HG02840 (cell line): ENCODE data around the gene COL2A1.

ENCODE experiments used
- ATAC-seq: cut with Tn5 transposase; IDR thresholded peaks from one replicate; pipeline ENCODE4 v1.9.1; 2021; ENCODE audit warnings: mild to moderate bottlenecking, moderate library complexity, moderate number of reproducible peaks; ENCODE audit not compliant: unreplicated experiment, low FRiP score

Gene COL2A1

DNA sequence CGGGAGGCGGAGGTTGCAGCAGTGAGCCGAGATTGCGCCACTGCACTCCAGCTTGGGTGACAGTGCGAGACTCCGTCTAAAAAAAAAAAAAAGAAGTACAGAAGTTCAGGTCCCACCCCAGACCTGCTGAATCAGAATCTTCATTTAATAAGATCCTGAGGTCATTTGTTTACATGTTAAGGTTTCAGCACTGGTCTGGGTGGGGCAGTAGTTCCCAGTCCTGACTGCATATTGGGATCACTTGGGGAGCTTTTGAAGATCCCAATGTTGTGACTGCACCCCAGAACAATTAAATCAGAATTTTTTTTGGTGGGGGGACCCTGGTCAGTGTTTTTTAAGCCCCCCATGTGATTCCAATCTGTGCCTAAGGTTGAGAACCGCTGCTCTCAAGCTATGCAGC, 11.7 kb upstream of the COL2A1 start:
- ATAC-seq: no peak

- no peak for ATAC-seq
Observed at GRCh38 chr12:48015129-48015528, 10.9 kb upstream of the COL2A1 start.

GRCh38 chr12:48013287-48013686, 9.0 kb upstream of the COL2A1 start:
- ATAC-seq: no peak

DNA sequence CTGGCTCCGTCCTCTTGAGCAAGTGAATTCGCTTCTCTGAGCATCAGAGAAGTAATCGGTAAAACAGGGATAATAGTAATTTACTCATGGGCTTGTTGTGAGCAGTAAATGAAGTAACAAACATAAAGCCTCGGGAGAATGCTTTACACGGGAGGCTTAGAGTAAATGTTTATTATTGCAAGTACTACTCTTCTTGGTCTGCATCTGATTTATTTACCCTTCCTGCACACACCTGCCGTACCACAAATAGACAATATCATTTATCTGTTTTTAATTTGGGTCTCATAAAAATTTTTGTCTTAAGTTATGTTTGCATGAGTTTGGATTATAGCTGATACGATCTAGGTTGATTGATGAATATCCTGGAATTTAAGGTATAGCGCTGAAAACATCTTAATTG, 7.8 kb upstream of the COL2A1 start:
- no peak for ATAC-seq

DNA sequence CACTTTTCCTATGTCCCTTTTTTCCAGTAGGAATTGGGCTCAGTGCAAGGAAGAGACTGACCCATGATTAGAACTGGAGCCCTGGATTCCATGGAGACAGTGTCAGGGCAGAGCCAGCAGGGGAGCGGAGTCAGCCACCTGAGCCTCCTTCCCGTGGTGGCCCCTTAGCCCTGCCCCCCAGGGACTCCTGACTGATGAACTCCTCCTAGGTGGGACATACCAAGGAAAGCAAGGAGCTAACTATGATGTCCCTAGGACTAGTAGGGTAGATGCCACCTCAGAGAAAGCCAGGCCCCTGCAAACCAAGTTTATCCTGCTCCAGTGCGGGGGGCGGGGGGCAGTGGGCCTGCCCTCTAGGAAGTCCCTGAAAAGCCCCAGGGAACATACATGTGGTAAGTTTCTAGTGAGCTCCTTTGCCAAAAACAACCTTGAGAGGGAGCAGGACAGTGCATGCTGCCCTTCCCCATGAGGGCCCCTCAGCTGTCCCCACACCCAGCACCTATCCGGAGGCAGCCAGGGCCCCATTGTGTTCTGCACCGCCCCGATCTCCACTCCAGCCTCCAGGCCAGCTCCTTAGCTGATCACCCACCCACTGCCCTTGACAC, 6.2 kb upstream of the COL2A1 start:
- ATAC-seq: no peak

GRCh38 chr12:48009471-48009870, 5.2 kb upstream of the COL2A1 start:
- no peak for ATAC-seq

GRCh38 chr12:48008950-48009349, 4.7 kb upstream of the COL2A1 start:
- ATAC-seq: no peak

DNA sequence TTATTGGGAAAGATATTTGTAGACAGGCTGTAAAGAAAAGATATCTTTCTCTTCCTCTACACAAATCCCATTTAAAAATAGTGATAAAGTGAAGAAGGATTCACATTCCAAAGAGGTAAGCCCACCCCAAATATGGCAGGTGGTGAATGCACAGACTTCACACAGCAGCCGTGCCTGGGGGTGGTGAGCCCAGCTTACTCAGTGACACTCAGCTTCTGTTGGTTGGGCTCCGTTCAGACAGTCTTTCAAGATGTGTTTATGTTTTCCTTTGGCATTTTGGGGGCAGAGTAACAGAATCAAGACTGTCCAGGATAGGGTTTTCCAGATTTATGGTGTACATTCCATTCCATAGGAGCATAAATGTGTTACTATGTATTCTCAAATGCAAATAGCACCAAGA, 4.1 kb upstream of the COL2A1 start:
- no peak for ATAC-seq

DNA sequence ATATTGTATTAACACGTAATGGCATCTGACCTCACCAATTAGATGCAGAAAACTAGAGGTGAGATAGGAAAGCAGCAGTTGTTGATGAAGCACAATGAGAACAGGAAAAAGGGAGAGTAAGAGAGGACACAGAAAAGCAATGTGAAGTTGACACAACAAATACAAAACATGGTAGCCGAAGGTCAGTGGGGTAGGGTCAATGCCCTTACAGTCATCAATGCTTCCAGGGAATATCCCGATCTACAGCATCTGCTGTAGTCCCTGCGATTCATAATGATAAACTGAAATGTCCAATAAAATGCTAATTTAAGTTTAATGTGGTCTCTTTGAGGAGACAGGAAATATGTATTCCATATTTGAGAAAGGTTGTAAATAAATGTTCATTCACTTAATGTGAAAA, 2.9 kb upstream of the COL2A1 start:
- ATAC-seq: no peak

- ATAC-seq: no peak
Observed at GRCh38 chr12:48005750-48006021, 1.4 kb upstream of the COL2A1 start.

DNA sequence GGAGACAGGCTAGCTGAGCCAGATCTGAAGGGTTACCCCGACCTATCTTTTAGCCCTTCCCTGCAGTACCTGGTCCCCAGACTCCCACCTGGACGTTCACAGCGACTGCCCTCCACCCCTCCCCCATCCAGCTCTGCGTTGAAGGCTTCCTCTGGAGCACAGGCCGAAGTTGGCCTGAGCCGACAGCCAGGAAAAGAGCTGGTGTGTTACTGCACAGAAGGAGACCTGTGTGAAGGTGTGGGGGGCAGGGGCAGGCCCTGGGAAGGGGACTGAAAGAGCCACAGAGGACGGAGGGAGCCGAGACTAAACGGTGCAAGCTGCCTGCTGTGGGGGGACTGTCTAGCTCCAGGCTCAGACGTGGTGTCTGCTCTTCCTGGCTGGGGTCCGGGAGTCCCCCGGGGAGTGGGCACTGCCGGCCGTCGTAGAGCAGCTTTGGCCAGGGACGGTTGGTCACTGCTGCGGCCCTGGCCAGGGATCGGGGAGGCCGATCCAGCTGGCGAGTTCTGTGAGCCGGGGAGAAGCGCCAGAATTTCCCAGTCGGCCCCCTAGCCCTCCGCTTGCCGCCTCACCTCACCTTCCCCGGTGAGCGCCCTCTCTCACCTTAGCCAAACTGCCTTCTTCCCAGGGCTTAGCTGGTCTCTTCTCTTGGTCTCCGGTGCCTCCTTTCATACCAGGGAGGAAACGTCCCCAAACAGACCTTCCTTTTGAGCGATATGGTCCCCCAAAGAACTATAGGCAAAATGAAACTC, 899 bp upstream of the COL2A1 start:
- no peak for ATAC-seq

GRCh38 chr12:48003226-48004052, 837 bp downstream of the COL2A1 start:
- ATAC-seq: no peak

- no peak for ATAC-seq
Observed at GRCh38 chr12:48002773-48003218, 1.5 kb downstream of the COL2A1 start.

- no peak for ATAC-seq
Observed at GRCh38 chr12:48002414-48002730, 1.9 kb downstream of the COL2A1 start.

GRCh38 chr12:48001505-48002413, 2.5 kb downstream of the COL2A1 start:
- ATAC-seq: no peak

GRCh38 chr12:48000878-48001504, 3.3 kb downstream of the COL2A1 start:
- no peak for ATAC-seq

DNA sequence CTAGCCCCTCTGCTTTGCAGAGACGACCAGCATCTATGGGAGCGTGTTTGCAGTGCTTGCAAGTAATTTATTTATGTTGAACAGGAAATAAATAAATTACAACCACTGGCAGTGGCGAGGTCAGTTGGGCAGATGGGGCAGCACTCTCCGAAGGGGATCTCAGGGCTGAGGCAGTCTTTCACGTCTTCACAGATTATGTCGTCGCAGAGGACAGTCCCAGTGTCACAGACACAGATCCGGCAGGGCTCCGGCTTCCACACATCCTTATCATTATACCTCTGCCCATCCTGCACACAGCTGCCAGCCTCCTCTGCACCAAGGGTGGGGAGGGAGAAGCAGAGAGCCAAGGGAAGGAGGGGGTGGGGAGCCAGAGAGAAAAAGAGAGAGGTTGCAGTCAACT, 4.5 kb downstream of the COL2A1 start:
- ATAC-seq: no peak

GRCh38 chr12:47997321-47997720, 7.0 kb downstream of the COL2A1 start:
- ATAC-seq: no peak

DNA sequence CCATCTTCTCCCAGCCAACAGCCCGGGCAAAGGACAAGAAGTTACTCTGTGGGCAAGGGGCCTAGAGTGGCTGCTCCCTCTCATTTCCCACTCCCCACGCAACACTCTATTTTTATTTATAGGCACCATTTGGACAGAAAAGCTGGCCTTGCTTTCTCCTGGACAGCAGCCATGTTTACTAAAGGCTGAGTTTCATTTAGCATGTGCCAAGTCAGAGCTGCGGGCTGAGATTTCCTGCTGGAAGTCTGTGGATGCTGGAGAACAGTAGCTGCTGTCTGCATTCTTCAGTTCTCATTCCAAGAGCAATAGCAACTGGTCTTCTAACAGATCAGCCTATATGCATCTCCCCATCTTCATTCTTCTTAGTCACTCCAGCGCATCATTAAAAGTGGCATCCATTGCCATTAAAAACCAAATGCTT, 8.3 kb downstream of the COL2A1 start:
- no peak for ATAC-seq

DNA sequence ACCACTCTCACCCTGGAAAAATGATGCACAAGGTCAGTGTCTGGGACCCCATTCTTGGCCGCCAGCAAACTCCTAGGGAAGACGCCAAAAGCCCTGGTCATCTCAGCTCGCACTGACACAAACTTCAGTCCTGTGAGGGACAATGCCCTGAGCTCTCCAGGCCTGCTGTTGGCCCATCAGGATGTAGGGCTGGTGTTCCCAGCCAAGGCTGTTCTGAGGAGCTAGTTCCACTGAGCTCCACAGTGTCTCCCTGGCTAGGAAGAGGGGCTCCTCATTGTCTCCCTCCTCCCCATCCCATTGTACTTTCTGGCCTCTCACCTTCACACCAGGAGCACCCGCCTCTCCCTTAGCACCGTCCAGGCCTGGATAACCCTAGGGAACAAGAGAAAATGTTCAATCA, 10.8 kb downstream of the COL2A1 start:
- no peak for ATAC-seq
